MM.1S (cell line): Measurements from ENCODE around the gene DAAM2.

Experiments
- CTCF ChIP-seq: fragments of 300-600 bp; sonication (generic); IDR thresholded peaks from 2 replicates; pipeline ENCODE4 v1.5.1; 2016; ENCODE audit warnings: antibody characterized with exemption, low read length, mixed read lengths
- EZH2 ChIP-seq: fragments of 300-600 bp; sonication (generic); optimal IDR thresholded peaks from 2 replicates; pipeline ENCODE3; 2017; ENCODE audit warnings: low read depth, mild to moderate bottlenecking, antibody characterized with exemption, low read length, mixed read lengths
- EZH2phosphoT487 ChIP-seq: fragments of 300-600 bp; sonication (generic); IDR thresholded peaks from 2 replicates; pipeline ENCODE4 v1.6.1; 2018; ENCODE audit warnings: antibody characterized with exemption, low read length

- TF ChIP-seq CTCF, result no peak
- no peak for TF ChIP-seq EZH2
- TF ChIP-seq EZH2phosphoT487, result no peak
These were observed 63.3 kb downstream of the DAAM2 start for GRCh38 chr6:39855356-39855995.
